ENCODE measurements around the gene GABBR2. TPM values are rescaled to one million over a fixed set of nuclear protein-coding genes. Genes with fewer than 3 reads are reported as not detected.

GABBR2 gene
- total RNA-seq, 6 experiments from 2014 or later, result not detected

- no peaks in the 10 kb centered on the region for H3K36me3 ChIP-seq
- H3K27me3 ChIP-seq, result no peaks in the 10 kb centered on the region
- 44% methylated on average over 5 of the region's 11 CpGs for WGBS (ENCODE audit: insufficient coverage, low coverage, low lambda C conversion rate, missing lambda C conversion rate)
- no peak overlapping the region for H3K4me3 ChIP-seq
- no peak overlapping the region for H3K27ac ChIP-seq
- ATAC-seq, result no peak
- no peaks in the 10 kb centered on the region for H3K9me3 ChIP-seq
- DNase-seq, result no peak
- H3K4me1 ChIP-seq, result no peaks in the 10 kb centered on the region
- intact Hi-C loops (cut with DNase I), result no loop called here
- TF ChIP-seq POLR2A (IDR thresholded peaks at IDR 0.05), result no peak
- TF ChIP-seq, protein P1, sequence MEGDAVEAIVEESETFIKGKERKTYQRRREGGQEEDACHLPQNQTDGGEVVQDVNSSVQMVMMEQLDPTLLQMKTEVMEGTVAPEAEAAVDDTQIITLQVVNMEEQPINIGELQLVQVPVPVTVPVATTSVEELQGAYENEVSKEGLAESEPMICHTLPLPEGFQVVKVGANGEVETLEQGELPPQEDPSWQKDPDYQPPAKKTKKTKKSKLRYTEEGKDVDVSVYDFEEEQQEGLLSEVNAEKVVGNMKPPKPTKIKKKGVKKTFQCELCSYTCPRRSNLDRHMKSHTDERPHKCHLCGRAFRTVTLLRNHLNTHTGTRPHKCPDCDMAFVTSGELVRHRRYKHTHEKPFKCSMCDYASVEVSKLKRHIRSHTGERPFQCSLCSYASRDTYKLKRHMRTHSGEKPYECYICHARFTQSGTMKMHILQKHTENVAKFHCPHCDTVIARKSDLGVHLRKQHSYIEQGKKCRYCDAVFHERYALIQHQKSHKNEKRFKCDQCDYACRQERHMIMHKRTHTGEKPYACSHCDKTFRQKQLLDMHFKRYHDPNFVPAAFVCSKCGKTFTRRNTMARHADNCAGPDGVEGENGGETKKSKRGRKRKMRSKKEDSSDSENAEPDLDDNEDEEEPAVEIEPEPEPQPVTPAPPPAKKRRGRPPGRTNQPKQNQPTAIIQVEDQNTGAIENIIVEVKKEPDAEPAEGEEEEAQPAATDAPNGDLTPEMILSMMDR (IDR thresholded peaks at IDR 0.05), result no peak
These were observed 346.0 kb downstream of the GABBR2 start for GRCh38 chr9:98362624-98363252.

- ATAC-seq, result no peak
- intact Hi-C loops (cut with DNase I), result no loop called here
- 40% methylated on average over 1 of the region's 3 CpGs for WGBS (ENCODE audit: insufficient coverage, low coverage, low lambda C conversion rate, missing lambda C conversion rate)
- Histone ChIP-seq H3K4me3 (no peak overlapping the region), H3K36me3 (no peaks in the 10 kb centered on the region), H3K27ac (no peak overlapping the region), H3K27me3 (no peaks in the 10 kb centered on the region), H3K9me3 (no peaks in the 10 kb centered on the region), H3K4me1 (no peaks in the 10 kb centered on the region)
- DNase-seq, result no peak
- no peak for TF ChIP-seq POLR2A (IDR thresholded peaks at IDR 0.05)
- TF ChIP-seq, protein P1 (IDR thresholded peaks at IDR 0.05), result no peak
These were observed 347.1 kb downstream of the GABBR2 start for GRCh38 chr9:98361645-98362044.

- no peak overlapping the region for H3K4me3 ChIP-seq
- no peak overlapping the region for H3K27ac ChIP-seq
- 41% methylated on average over 2 of the region's 2 CpGs for WGBS (ENCODE audit: insufficient coverage, low coverage, low lambda C conversion rate, missing lambda C conversion rate)
- DNase-seq (no peak), ATAC-seq (no peak)
- H3K4me1 ChIP-seq, result no peaks in the 10 kb centered on the region
- no peak for TF ChIP-seq POLR2A (IDR thresholded peaks at IDR 0.05)
- TF ChIP-seq, protein P1 (IDR thresholded peaks at IDR 0.05), result no peak
- no peaks in the 10 kb centered on the region for H3K36me3 ChIP-seq
- no peaks in the 10 kb centered on the region for H3K27me3 ChIP-seq
- intact Hi-C loops (cut with DNase I), result no loop called here
- no peaks in the 10 kb centered on the region for H3K9me3 ChIP-seq
These were observed 348.5 kb downstream of the GABBR2 start for GRCh38 chr9:98360176-98360708.

DNA sequence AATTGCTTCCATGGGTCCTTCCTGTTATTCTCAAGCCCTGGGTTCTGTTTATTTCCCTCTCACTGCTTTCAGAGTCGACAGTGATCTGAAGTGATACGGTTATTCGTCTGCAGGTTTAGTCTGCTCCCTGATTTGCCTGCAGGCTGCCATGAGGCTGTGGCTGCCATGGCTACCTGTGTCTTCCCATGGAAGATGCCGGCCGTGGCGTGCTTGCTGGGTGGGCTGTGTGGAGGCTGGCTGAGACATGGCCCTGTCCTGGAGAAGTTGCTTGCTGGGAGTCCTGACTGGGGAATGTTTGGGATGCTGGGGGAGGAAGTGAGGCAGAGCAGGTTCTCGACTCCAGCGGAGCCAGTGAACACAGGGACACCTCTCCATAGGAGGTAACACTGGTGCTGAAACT lies 349.2 kb downstream of the GABBR2 start:
- WGBS (ENCODE audit: insufficient coverage, low coverage, low lambda C conversion rate, missing lambda C conversion rate), result 82% methylated on average over 6 of the region's 8 CpGs
- no peak for DNase-seq
- H3K9me3 ChIP-seq, result no peaks in the 10 kb centered on the region
- ATAC-seq, result no peak
- H3K36me3 ChIP-seq, result no peaks in the 10 kb centered on the region
- no peaks in the 10 kb centered on the region for H3K27me3 ChIP-seq
- intact Hi-C loops (cut with DNase I), result no loop called here
- no peak for TF ChIP-seq POLR2A (IDR thresholded peaks at IDR 0.05)
- TF ChIP-seq, protein P1 (IDR thresholded peaks at IDR 0.05), result no peak
- H3K4me1 ChIP-seq, result no peaks in the 10 kb centered on the region
- no peak overlapping the region for H3K4me3 ChIP-seq
- H3K27ac ChIP-seq, result no peak overlapping the region

Measured in right lobe of liver (tissue), 6 donors.